HEK293T (cell line): ENCODE data around the gene SNTG2.
"Not testable (repeated sequence)": the region's sequence is repeated elsewhere in the genome, so short reads cannot be mapped to it uniquely, and the experiment has no call there.

ENCODE experiments used
- ELF4 ChIP-seq: fragments of 450-650 bp; IDR thresholded peaks from 2 replicates; pipeline ENCODE4 v1.6.1; 2017; ENCODE audit warnings: antibody characterized with exemption
- FOXA1 ChIP-seq: fragments of 450-650 bp; IDR thresholded peaks from 2 replicates; pipeline ENCODE4 v1.6.1; 2016; ENCODE audit warnings: mild to moderate bottlenecking
- FOXM1 ChIP-seq: fragments of 450-650 bp; IDR thresholded peaks from 2 replicates; pipeline ENCODE4 v1.6.1; 2017; ENCODE audit warnings: mild to moderate bottlenecking, borderline replicate concordance

GRCh38 chr2:1229596-1229995, 278.9 kb downstream of the SNTG2 start:
- not testable (repeated sequence) for TF ChIP-seq FOXM1, FOXA1, ELF4
